GM19467 (cell line): ENCODE data around the gene TBCC.

Experiments used
- ATAC-seq: cut with Tn5 transposase; IDR thresholded peaks from one replicate; pipeline ENCODE4 v1.9.1; 2021; ENCODE audit warnings: mild to moderate bottlenecking, moderate library complexity; ENCODE audit not compliant: unreplicated experiment

The TBCC gene

GRCh38 chr6:42745640-42746462, at the start of gene TBCC:
TSS of gene TBCC (minus strand) at chr6:42746103. CDS start at chr6:42746073, 30 bp downstream.
- peak; percentile 69 for ATAC-seq

- no peak for ATAC-seq
These were observed 49.7 kb upstream of the TBCC start for GRCh38 chr6:42795651-42796050.

GRCh38 chr6:42791706-42792320, 45.9 kb upstream of the TBCC start:
- ATAC-seq: no peak

- no peak for ATAC-seq
These were observed 44.8 kb upstream of the TBCC start for GRCh38 chr6:42790549-42791181.

GRCh38 chr6:42788671-42789070, 42.8 kb upstream of the TBCC start:
- no peak for ATAC-seq

GRCh38 chr6:42787063-42787472, 41.2 kb upstream of the TBCC start:
- ATAC-seq: no peak

- ATAC-seq: no peak
These were observed 40.7 kb upstream of the TBCC start for GRCh38 chr6:42786525-42786985.

GRCh38 chr6:42784717-42785498, 39.0 kb upstream of the TBCC start:
- ATAC-seq: no peak

- ATAC-seq: no peak
These were observed 38.2 kb upstream of the TBCC start for GRCh38 chr6:42783876-42784642.

GRCh38 chr6:42783177-42783875, 37.4 kb upstream of the TBCC start:
- no peak for ATAC-seq

- no peak for ATAC-seq
These were observed 36.8 kb upstream of the TBCC start for GRCh38 chr6:42782689-42783176.

- no peak for ATAC-seq
These were observed 36.1 kb upstream of the TBCC start, which contains the start of gene BICRAL for GRCh38 chr6:42781796-42782688. TSS of gene BICRAL (plus strand) at chr6:42782052. CDS start at chr6:42822023, 39,971 bp downstream.

GRCh38 chr6:42781546-42781795, 35.6 kb upstream of the TBCC start:
- ATAC-seq: no peak

- ATAC-seq: no peak
These were observed 33.6 kb upstream of the TBCC start for GRCh38 chr6:42779521-42779920.

- no peak for ATAC-seq
These were observed 32.2 kb upstream of the TBCC start for GRCh38 chr6:42778122-42778521.

GRCh38 chr6:42777126-42777822, 31.4 kb upstream of the TBCC start:
- ATAC-seq: no peak

GRCh38 chr6:42774821-42775487, 29.1 kb upstream of the TBCC start:
- peak; percentile 45 for ATAC-seq

GRCh38 chr6:42774201-42774600, 28.3 kb upstream of the TBCC start:
- ATAC-seq: no peak
